ENCODE results near the gene TMTC2.

GRCh38 chr12:82873951-82874350 is 187.2 kb downstream of the TMTC2 start:
- TF ChIP-seq CEBPZ (IDR thresholded peaks at IDR 0.05; ENCODE audit: low read depth, low read length), result no peak
- no peak for TF ChIP-seq KDM1A (IDR thresholded peaks at IDR 0.05; ENCODE audit: borderline replicate concordance)
- no peak for TF ChIP-seq MXI1 (IDR thresholded peaks at IDR 0.05; ENCODE audit: low read depth, low read length)
- TF ChIP-seq CTCF (IDR thresholded peaks at IDR 0.05 in 2 of 3, conservative IDR thresholded peaks at IDR 0.05 in 1 of 3; ENCODE audit: control insufficient read depth in 2 of 3, extremely low read depth in 1 of 3, insufficient read depth in 1 of 3, low read depth in 3 of 3, low read length in 3 of 3), result no peak
- TF ChIP-seq ESRRA (IDR thresholded peaks at IDR 0.05; ENCODE audit: low read length), result no peak
- TF ChIP-seq ZSCAN29 (IDR thresholded peaks at IDR 0.05), result no peak
- TF ChIP-seq REST (IDR thresholded peaks at IDR 0.05; ENCODE audit: low read depth, low read length), result no peak
- no peak for TF ChIP-seq CHD1 (IDR thresholded peaks at IDR 0.05; ENCODE audit: low read depth, low read length)
- no peak for TF ChIP-seq SIX5 (IDR thresholded peaks at IDR 0.05; ENCODE audit: low read depth, low read length, severe bottlenecking)
- no peak for TF ChIP-seq PKNOX1 (IDR thresholded peaks at IDR 0.05)

Data from GM12878 (cell line).